ENCODE data around the gene GPC6.
"Not testable (repeated sequence)": the region's sequence is repeated elsewhere in the genome, so short reads cannot be mapped to it uniquely, and the experiment has no call there.

The GPC6 gene

DNA sequence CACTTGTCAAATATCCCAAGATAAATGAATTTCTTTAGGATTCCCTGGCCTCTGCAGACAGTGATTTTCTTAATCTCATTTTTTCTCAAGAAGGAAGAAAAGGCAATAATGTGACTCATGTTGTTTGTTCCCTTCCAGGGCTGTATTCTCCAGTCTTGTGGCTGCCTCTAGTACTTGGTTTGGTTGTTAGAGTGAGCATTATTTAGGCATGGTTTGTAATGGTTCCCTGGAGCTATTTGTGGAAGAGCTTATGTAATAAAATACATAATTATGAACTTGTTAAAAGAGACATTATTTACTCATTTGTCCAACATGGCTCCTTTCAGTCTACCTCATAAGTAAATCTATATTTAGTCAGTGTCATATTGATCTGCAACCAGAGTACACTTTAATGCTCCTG lies 982.5 kb downstream of the GPC6 start:
- peak; percentile 77 for DNase-seq (ENCODE audit: low read depth)

DNA sequence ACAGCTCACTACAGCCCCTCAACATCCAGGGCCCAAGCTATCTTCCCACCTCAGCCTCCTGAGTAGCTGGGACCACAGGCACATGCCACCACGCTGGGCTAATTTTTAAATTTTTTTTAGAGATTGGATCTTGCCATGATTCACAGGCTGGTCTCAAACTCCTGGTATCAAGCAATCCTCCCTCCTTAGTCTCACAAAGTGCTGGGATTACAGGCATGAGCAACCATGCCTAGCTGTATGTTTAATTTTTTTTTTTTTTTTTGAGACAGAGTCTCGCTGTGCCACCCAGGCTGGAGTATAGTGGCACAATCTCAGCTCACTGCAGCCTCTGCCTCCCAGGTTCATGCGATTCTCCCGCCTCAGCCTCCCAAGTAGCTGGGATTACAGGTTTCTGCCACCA lies 983.3 kb downstream of the GPC6 start:
- not testable (repeated sequence) for DNase-seq (ENCODE audit: low read depth)

DNA sequence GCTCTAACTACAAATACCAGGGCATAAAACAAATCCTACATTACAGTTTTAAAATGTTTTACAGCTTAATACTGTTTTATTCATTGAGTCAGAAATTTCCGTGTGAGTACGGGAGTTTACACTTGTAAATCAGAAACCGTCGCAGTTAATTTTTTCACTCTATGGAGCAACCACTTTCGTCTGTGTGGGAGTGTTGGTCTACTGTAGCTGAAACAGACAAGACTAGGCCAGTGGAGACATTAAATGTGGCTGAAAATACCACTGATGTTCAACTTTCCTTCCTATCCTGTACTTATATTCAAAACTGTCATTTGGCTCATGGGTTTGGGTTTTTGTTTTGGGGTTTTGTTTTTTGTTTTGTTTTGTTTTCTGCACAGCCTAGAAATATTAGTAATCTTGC lies 984.2 kb downstream of the GPC6 start:
- DNase-seq (ENCODE audit: low read depth) = peak; percentile 88

- DNase-seq (ENCODE audit: low read depth) = no peak
Measured at GRCh38 chr13:94212196-94212595, 985.6 kb downstream of the GPC6 start.

DNA sequence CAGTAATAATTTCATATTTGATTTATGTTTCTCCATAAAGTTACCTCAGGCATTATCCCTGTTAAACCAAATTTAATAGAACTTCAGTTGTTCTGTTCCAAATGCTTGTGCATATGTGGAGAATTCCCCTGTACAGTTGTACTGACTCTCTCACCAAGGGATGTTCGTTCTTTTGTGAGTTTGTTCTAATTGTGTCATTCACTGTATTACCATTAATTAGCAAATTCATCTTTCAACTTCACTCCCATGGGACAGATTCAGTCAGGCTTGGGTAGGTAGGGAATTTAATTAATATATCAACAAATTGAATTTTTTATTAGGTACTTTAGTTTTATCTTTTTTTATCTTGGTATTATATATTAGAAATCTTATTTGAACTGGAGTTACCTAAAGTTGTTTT lies 987.5 kb downstream of the GPC6 start:
- no peak for DNase-seq (ENCODE audit: low read depth)

DNA sequence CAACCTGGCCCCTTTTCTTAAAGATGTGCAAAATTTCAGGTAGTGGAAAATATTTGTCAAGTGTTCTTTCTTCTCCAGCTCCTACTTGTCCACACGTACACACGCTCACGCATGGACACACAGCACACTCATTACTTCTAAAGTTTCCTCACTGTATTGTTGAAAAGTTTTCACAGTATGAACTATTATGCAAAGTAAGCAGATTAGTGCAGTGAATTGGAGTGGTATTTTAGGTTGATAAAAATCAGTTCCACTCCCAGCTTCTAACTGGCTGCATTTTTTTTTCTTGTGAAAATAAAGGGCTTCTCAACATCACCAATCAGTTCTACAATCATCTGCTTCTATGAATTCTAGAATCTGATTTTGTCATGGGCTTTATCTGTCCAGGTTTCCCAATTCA lies 988.4 kb downstream of the GPC6 start:
- no peak for DNase-seq (ENCODE audit: low read depth)

DNA sequence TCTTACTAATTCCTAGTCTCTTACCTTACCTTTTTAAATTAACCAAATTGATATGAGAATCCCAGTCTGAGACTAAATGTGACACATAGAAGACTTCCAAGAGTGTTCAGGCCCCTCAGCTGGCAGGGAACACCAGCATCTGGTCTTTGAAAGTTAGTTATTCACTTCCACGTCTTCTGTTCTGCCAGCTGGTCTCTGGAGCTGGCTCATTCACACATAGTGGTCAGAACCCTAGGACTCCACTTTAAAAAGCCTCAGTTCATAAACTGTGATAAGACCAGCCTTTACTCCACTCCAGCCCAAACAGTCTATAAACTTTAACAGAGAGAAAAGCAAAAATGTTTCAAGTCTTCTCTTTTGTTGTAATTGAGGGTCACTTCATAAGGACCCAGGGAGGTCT lies 989.9 kb downstream of the GPC6 start:
- no peak for DNase-seq (ENCODE audit: low read depth)

DNA sequence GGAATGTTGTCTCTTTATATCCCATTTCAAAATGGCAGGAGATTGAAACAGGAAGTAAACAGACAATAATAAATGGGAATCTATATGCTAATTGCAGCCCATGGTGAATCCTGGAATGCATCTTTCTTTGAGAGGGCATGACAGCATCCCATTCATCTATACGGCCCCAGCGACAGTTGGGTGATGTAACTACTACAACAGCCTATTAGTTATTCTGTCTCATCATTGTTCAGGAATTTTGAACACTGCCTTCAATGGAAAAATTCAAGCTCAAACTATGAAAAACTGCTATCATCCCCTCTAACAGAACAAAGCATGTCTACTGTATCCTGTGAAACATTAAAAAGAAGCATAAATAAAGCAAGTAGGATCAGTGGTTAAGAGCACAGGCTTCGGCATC lies 990.8 kb downstream of the GPC6 start:
- DNase-seq (ENCODE audit: low read depth) = peak; percentile 51

- DNase-seq (ENCODE audit: low read depth) = no peak
Measured at GRCh38 chr13:94218537-94218936, 991.9 kb downstream of the GPC6 start.

GRCh38 chr13:94218951-94219350 lies 992.3 kb downstream of the GPC6 start:
- no peak for DNase-seq (ENCODE audit: low read depth)

GRCh38 chr13:94224670-94225069 lies 998.1 kb downstream of the GPC6 start:
- no peak for DNase-seq (ENCODE audit: low read depth)

DNA sequence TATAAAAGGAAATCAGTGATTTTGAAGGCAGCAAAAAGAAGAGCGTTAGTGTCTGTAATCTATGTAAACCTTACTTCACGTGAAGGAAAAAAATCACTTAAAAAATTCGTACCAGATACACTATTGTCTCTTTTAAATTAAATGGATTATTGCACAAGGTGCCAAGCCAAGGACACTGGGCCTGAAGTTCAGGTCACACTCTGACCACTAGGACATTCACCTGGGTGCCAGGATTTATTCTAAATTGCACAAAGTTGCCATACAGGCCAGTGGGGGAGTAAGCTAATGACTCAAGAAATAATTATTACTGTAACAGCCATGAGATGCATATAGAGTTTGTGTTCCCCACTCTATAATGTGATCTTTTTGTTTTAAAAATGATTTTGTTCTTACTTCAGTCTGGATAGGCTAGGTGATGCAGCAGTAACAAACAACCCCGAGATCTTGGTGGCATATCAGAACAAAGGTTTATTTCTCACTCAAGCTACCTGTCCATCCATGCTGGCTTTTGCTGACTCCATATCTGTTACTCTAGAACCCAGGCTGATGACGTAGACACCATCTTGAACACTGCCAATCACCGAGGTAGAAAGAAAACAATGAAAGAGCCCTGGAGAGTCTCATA lies 1000.8 kb downstream of the GPC6 start:
- DNase-seq (ENCODE audit: low read depth) = no peak

- peak; percentile 51 for DNase-seq (ENCODE audit: low read depth)
Measured at GRCh38 chr13:94228763-94229162, 1002.2 kb downstream of the GPC6 start.

DNA sequence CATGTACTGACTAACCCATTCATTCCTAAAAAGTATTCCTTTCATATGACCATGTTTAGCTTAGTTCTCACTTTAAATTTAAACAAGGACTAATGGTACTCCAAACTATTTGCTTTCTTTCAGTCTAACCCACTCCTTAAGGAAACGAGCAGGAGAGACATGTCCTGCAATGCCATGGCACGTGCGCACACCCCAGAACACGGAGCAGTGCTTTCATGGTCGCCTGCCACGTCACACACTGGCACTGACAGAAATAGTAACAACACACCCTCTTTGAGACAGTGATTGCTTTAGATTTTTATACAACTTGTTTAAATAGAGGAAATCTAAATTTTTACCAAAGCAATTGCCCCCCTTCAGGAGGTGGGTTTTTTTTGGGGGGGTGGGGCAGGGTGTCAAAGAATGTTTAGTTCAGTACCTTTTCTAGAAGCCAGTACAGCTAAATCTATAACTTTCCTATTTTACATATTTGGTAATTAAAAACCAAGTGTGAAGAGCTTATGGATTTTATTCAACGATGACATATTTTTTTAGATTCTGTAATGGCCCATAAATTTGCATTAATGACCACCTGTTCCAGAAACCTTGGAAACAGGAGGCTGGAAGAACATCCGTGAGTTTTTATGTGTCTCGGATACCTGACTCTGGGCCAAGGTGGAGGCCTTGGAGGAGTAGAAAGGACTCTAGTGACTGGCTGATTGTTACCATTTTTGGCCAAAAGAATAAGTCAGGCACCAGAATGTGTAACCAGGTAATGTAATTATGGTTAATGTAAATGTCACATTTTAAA lies 1005.7 kb downstream of the GPC6 start:
- no peak for DNase-seq (ENCODE audit: low read depth)

DNA sequence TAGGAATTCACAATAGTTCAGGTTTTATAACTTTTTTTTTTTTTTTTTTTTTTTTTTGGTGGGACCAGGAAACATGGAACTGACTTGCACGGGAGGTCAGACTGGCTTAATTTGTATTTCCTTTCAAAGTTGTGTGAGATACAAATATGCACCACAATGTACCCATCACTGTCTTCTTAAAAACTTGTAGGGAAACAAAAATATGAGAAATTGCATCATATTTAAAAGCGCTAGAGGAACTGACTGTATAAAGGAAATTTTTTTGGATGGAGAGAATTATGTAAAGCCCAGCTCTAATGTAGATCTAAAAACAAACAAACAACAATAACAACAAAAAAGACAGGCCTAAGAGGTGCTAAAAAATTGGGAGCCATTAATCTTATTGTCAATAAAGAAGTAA lies 1006.3 kb downstream of the GPC6 start:
- DNase-seq (ENCODE audit: low read depth) = peak; percentile 30

DNA sequence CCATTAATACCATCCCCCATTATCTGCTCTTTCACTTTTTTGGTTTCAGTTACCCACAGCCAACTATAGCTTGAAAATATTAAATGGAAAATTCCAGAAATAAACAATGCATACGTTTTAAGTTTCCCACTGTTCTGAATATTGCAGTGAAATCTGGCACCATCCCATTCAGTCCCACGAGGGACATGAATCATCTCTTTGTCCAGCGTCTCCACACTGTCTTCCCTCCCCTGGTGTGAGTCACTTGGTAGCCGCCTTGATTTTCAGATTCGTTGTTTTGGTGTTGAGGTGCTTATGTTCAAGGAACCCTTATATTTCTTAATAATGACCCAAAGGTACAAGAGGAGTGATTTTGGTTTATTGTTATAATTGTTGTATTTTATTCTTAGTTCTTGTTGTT lies 1006.8 kb downstream of the GPC6 start:
- DNase-seq (ENCODE audit: low read depth) = peak; percentile 93

- no peak for DNase-seq (ENCODE audit: low read depth)
Measured at GRCh38 chr13:94233837-94234236, 1007.2 kb downstream of the GPC6 start.

- DNase-seq (ENCODE audit: low read depth) = no peak
Measured at GRCh38 chr13:94234738-94235137, 1008.1 kb downstream of the GPC6 start.

DNA sequence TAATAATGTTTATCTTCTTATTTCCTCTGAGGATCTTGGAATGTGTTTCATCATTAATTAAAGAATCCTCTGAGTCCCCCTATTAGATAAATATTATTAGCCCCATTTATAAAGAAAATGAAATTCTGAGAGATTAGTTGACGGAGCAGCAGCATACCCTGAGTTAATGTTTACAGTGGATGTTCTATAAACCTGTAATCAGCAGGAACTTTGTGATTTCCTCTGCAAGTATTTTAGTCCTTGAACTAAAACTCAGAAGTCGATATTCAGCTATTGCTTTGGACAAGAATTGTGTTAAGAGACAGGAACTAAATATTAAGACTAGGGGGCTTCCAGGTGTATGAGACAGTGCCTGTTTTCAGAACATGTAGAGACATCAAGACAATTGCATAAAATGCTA lies 1009.5 kb downstream of the GPC6 start:
- DNase-seq (ENCODE audit: low read depth) = no peak

DNA sequence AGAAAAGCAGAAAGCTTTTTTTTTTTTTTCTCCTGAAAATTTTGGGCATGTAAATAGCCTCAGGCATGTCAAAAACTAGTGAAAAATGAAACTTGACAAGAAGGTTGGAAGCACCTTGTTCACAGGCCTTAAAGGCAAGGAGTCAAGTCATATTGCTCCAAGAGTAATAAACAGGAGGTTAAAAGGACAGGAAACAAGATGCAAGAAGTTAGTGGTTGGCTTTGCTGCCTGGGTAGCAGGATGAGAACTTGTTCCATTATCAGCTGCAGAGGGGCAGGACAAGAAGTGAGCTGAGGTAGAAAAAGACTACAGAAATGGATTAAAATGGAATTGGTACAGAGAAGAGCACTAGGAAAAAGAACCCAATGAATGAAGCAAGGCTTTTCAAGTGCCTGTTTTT lies 1010.3 kb downstream of the GPC6 start:
- no peak for DNase-seq (ENCODE audit: low read depth)

GRCh38 chr13:94239135-94239534 lies 1012.5 kb downstream of the GPC6 start:
- DNase-seq (ENCODE audit: low read depth) = peak; percentile 53

GRCh38 chr13:94242554-94242953 lies 1015.9 kb downstream of the GPC6 start:
- DNase-seq (ENCODE audit: low read depth) = no peak

- peak; percentile 17 for DNase-seq (ENCODE audit: low read depth)
Measured at GRCh38 chr13:94243551-94243950, 1016.9 kb downstream of the GPC6 start.

GRCh38 chr13:94246495-94246894 lies 1019.9 kb downstream of the GPC6 start:
- DNase-seq (ENCODE audit: low read depth) = no peak
